Right ventricle myocardium inferior (tissue), 1 donor: ENCODE data around the gene DIP2C. TPM values are rescaled to one million over a fixed set of nuclear protein-coding genes. Genes with fewer than 3 reads are reported as not detected.
"Not testable (repeated sequence)": the region's sequence is repeated elsewhere in the genome, so short reads cannot be mapped to it uniquely, and the experiment has no call there.

Source experiments
- ATAC-seq: fragments of 200-7000 bp; cut with Tn5 transposase; one replicate; pipeline ENCODE4 v1.9.1; 2020; ENCODE audit warnings: mild to moderate bottlenecking, moderate library complexity
- DNase-seq: peaks from one replicate; pipeline ENCODE4 v3.0.0; 2021; ENCODE audit errors: missing footprints
- intact Hi-C: fragments of 100-400 bp; cut with DNase I; formaldehyde crosslinking; loops from one replicate; pipeline ENCODE4 v1.11.0; 2022
- total RNA-seq: library from RNA; stranded (reverse); fragmentation: NEBNext Ultra II Directional; extraction: Animal tissue kit (Norgen Biotek cat#: 25700); gene quantifications from one replicate; pipeline ENCODE4 v1.2.1, GENCODE V29; 2021
- donor health status: DM: no; HTN: yes; CAD: no; lungs with severe emphysema.

Gene DIP2C
- total RNA-seq, 1 donor from 2014 or later, result 28.3 TPM

GRCh38 chr10:323651-324293 is 365.7 kb downstream of the DIP2C start:
- intact Hi-C loops, result no loop called here
- ATAC-seq, result peak; percentile 95
- DNase-seq, result peak; percentile 89

DNA sequence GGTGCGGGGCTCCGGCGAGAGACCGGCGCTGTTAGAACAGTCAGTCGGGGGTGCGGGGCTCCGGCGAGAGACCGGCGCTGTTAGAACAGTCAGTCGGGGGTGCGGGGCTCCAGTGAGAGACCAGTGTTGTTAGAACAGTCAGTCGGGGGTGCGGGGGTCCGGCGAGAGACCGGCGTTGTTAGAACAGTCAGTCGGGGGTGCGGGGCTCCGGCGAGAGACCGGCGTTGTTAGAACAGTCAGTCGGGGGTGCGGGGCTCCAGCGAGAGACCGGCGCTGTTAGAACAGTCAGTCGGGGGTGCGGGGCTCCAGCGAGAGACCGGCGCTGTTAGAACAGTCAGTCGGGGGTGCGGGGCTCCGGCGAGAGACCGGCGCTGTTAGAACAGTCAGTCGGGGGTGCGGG is 366.4 kb downstream of the DIP2C start:
- DNase-seq, ATAC-seq, intact Hi-C loops: not testable (repeated sequence)

GRCh38 chr10:320771-321170 is 368.7 kb downstream of the DIP2C start:
- intact Hi-C loops, result no loop called here
- ATAC-seq (no peak), DNase-seq (no peak)

GRCh38 chr10:317926-318325 is 371.5 kb downstream of the DIP2C start:
- DNase-seq (no peak), ATAC-seq (no peak)
- intact Hi-C loops, result no loop called here

- intact Hi-C loops, result no loop called here
- ATAC-seq (peak; percentile 87), DNase-seq (no peak)
Measured at GRCh38 chr10:317271-317769, 372.1 kb downstream of the DIP2C start.

DNA sequence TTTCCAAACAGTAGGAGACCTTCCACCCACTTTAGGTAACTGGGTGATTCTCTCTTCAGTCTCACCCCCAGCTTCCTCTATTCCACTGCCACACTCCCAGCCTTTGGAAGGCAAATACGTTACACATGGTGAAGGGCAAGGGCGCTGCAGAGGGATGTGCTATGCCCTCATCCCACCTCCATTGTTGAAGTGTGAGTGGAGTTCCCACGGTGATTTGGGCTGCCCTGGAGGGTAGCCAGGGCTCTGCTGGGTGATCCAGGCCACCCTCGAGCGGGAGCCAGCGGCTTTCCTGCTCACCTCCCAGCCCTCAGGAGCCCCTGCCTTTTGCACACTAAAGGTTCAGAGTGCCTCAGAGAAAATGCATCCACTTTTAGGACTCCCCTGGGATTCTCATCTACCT is 373.1 kb downstream of the DIP2C start:
- DNase-seq, result no peak
- intact Hi-C loops, result no loop called here
- ATAC-seq, result no peak

DNA sequence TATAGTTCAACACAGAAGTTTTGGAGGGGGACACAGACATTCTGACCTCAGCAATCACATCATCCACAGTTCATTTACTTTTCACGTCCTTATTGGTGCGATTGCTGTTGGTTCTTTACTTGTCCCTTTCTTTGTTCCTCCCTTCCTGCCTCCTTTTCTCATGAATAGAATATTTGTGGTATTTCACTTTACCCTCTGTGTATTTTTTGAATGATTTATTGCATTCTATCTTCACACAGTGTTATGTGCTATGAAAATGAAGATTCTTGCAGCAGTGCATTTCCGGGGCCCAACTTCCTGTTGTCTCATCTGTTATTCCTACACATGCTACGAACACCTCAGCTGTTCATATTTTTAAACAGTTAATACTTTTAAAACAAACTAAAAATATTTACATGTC is 374.6 kb downstream of the DIP2C start:
- intact Hi-C loops, result no loop called here
- ATAC-seq (no peak), DNase-seq (no peak)

DNA sequence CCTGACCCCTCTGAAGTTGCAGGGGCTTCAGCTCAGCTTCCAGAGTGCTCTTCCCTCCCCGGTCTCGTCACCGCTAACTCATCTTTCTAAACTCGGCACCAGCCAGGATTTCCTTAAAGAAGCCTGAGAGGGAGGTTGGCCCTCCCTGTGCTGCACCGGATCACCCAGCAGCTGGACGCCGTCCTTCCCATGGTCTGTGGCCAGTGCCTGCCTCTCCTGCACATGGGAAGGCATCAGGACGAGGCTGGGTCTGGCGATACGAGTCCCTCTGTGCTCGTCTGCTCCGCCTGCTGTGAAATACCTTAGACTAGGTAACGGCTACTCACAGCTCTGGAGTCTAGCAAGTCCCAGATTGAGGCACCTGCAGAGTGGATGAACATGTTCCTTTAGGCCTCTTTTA is 375.1 kb downstream of the DIP2C start:
- DNase-seq (no peak), ATAC-seq (no peak)
- intact Hi-C loops, result no loop called here

DNA sequence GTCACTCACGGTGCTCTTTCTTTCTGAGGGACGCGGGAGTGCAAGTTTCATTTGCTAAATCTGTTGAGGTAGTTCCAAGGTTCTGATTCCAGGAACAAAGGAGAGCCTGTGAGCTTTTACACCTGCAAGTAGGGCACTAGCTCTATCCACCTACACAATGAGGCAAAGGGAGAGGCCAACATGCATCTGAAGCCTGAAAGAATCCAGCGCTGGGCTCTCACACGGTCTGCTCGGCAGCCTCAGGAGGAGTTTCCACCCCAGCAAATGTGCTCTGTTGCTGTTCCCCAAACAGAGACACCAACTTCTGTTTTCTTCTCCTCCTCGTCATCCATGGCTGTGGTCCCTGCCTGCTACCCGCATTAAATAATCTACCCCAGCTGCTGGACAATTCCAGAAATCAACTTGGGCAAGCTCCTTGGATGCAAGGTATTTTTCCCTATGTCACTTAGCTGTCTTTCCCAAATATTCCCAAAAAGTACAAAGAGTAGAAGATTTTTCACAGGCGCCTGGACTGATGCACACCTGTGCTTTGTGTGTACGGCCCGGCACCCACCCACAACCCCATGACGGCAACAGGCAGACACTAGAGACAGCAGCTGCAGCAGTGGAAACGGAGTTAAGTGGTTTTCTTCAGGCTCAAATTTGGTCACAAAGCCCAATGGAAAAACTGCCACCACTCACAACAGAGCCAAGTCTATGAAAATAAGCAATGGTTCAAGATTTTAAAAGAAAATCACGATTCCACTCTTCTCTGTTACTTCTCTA is 377.4 kb downstream of the DIP2C start:
- no peak for DNase-seq
- no peak for ATAC-seq
- intact Hi-C loops, result no loop called here

DNA sequence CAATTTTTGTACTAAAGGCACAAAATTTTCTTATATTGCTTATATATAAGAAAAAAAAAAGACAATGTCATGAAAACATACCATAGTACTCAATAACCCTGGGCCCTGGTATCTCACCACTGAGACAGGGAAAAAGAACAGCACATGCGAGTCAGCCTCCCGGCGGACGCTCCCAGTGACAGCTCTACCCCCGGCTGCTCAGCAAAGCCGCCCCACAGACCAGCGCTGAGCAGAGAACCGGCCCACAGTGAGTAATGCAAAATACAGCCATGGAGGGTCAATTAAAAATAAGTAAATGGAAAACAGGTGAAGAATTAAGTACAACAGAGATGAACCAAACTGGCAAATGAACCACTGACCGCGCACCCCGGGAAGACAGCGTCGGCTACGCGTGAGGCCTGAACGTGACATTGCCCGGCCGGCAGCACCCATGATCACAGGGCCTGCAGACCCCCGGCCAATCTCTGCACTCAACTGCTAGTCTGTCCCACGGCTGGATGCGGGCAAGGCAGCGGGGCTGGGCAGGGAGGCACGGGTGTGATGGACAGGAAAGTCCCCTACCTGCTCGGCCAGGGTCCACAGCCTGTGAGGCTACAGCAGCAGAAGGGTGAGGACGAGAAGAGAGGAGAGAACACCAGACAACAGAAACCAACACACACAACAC is 378.4 kb downstream of the DIP2C start:
- no peak for ATAC-seq
- DNase-seq, result no peak
- intact Hi-C loops, result no loop called here

GRCh38 chr10:310371-310770 is 379.1 kb downstream of the DIP2C start:
- intact Hi-C loops, result no loop called here
- DNase-seq (no peak), ATAC-seq (no peak)

DNA sequence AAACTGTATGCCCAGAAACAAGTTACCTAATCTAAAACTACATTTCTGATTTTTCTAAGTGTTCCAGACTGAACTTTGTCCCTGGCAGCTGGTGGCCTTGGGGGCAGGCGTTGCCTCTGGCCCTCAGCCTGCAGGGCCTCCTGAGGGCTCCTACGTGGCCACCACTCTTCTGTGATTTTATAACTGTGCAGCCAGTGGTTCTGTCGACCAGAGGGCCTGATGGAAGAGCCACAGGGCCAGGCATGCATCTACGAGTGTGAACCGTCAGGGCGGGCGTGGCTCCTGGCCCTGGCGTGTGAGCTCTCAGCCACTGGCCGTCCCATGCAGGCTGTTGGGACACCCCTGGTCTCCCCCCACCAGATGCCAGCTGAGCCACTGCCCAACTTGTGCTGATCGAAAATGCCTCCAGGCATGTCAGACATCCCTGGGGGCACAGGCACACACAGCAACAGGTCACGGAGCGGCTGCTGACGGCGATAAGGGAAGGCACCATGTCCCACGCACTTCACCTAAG is 380.8 kb downstream of the DIP2C start:
- ATAC-seq (peak; percentile 9), DNase-seq (no peak)
- intact Hi-C loops, result no loop called here

- intact Hi-C loops, result no loop called here
- ATAC-seq (no peak), DNase-seq (no peak)
Measured at GRCh38 chr10:308101-308500, 381.4 kb downstream of the DIP2C start.

DNA sequence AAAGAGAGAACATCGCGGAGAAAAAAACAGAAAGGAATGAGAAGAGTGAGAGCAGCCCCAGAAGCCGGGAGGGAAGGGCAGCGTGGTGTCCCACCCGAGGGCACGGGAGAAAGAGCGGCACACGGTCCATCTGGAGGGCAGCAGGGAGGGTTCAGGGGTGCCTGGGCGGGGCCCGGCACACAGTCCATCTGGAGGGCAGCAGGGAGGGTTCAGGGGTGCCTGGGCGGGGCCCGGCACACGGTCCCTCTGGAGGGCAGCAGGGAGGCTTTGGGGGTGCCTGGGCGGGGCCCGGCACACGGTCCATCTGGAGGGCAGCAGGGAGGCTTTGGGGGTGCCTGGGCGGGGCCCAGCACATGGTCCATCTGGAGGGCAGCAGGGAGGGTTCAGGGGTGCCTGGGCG is 381.8 kb downstream of the DIP2C start:
- no peak for ATAC-seq
- intact Hi-C loops, result no loop called here
- DNase-seq, result no peak

GRCh38 chr10:306675-307185 is 382.7 kb downstream of the DIP2C start:
- intact Hi-C loops, result no loop called here
- ATAC-seq, result no peak

DNA sequence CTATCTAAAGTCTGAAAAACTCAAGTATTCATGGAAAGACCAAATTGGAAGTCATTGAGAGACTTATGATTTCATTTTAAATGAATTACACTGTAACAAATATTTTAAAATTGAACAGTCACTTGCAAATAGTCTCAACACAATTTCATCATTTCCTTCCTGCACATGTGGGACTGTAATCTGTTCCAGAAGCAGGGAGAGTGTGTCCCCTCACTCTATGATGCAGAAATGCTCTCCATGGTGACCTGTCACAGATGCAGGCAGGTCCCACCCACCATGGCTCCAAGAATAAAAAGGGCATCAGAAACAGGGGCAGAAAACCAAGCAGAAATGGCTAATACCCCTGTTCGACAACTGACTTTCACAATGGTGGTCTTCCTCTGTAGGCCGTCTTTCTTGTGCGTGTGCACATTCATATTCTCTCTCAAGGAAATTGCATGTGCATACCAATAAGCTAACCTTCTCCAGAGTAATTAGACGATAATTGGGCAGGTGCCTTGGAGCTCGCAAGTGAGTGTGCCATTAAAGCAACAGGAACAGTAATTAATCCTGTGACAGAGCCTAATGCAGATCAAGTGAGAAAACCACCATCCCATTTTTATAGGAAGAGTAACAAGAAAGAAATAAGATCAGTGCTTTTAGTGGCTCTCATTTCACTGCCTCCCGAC is 383.3 kb downstream of the DIP2C start:
- DNase-seq (no peak), ATAC-seq (no peak)
- intact Hi-C loops, result no loop called here

More at GRCh38 chr10:306675-307185, 382.7 kb downstream of the DIP2C start:
- no peak for DNase-seq

- intact Hi-C loops, result no loop called here
- ATAC-seq, result no peak
- DNase-seq, result no peak
Measured at GRCh38 chr10:305034-305433, 384.4 kb downstream of the DIP2C start.

DNA sequence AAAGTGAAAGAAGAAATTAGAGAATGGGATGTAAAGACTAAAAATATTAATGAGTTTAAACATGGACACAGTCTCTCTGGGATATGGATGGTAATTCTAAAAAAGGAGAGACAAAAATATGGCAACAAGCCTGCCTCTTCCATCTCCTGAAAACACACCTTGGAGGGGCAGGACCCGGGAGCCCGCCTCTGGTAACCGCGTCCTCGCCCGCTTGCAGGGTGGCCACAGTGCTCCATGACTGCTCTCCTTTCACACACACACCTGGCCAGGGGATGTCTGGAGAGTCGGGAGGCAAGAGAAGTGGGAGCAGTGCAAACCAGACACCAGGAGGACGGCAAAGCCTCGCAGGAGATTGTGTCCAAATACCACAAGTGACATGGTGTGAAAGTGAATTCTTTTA is 387.9 kb downstream of the DIP2C start:
- no peak for ATAC-seq
- intact Hi-C loops, result no loop called here
- no peak for DNase-seq

- intact Hi-C loops, ATAC-seq, DNase-seq: not testable (repeated sequence)
Measured at GRCh38 chr10:300580-300979, 388.9 kb downstream of the DIP2C start.
